K562 (cell line): ENCODE results near the gene AGAP1. TPM values are rescaled to one million over a fixed set of nuclear protein-coding genes. Genes with fewer than 3 reads are reported as not detected.

Source experiments
- ATAC-seq: fragments of 200-7000 bp; cut with Tn5 transposase; 3 replicates; pipeline ENCODE4 v1.9.1; 2020; ENCODE audit warnings: moderate library complexity
- BruUV-seq: library from RNA; stranded (reverse); fragments of 400-500 nt; replicated peaks from 2 replicates; lab custom pipeline; 2021; lab: Mats Ljungman, UMichigan
- CTCF ChIA-PET: fragments of 300-600 bp; formaldehyde crosslinking; extraction: SDS; loops from one replicate; lab custom pipeline; 2021; ENCODE audit warnings: low intra/inter-chr PET ratio; lab: Yijun Ruan, JAX
- POLR2A ChIA-PET: fragments of 300-600, 350-650 bp; sonication (Branson Sonifier 250); formaldehyde crosslinking; extraction: SDS; loops from one replicate; lab custom pipeline; 2021; ENCODE audit warnings: antibody characterized with exemption, inconsistent platforms; lab: Yijun Ruan, JAX
- DNase-seq, 4 experiments: peaks; one replicate each; pipeline versions ENCODE4 v3.0.0 to v3.0.0-alpha.2; 2011 to 2018; ENCODE audit warnings: low spot score in 3 of 4, mixed read lengths in 3 of 4; ENCODE audit errors: extremely low read depth in 1 of 4
- FAIRE-seq: peaks from 2 replicates; lab custom pipeline; 2011; peaks lifted over from hg19 to GRCh38; lab: Jason Lieb, UNC
- H2AFZ ChIP-seq: 2 replicates; pipeline ENCODE4 v1.6.0; 2011; ENCODE audit warnings: low read depth, low read length, control low read depth, inconsistent platforms
- H3K27ac ChIP-seq: fragments of 200-600 bp; 3 replicates; pipeline ENCODE4 v1.8.0; 2011; ENCODE audit warnings: low read depth, mild to moderate bottlenecking, control low read depth, inconsistent platforms, low read length, moderate library complexity, mixed read lengths; ENCODE audit errors: extremely low read depth
- H3K27me3 ChIP-seq, 2 experiments: fragments of 300-600 bp in 1 of 2; 2 replicates in 1 of 2; 3 replicates in 1 of 2; pipeline versions ENCODE4 v1.6.0 to v1.8.0; 2011; ENCODE audit warnings: inconsistent platforms in 2 of 2, low read length in 2 of 2, mild to moderate bottlenecking in 1 of 2, mixed read lengths in 1 of 2, moderate library complexity in 1 of 2; ENCODE audit not compliant: control insufficient read depth in 2 of 2, insufficient read depth in 2 of 2
- H3K36me3 ChIP-seq: fragments of 300-600 bp; 3 replicates; pipeline ENCODE4 v1.8.0; 2011; ENCODE audit warnings: mild to moderate bottlenecking, low read length, inconsistent platforms; ENCODE audit not compliant: control insufficient read depth, insufficient read depth
- H3K4me1 ChIP-seq, 2 experiments: fragments of 200-600 bp in 1 of 2; replicated peaks in 1 of 2; 2 replicates in 1 of 2; 3 replicates in 1 of 2; pipeline versions ENCODE4 v1.5.1 to v1.8.0; 2011; ENCODE audit warnings: inconsistent platforms in 2 of 2, low read length in 2 of 2, mild to moderate bottlenecking in 1 of 2, mixed read lengths in 1 of 2, moderate library complexity in 1 of 2; ENCODE audit not compliant: control insufficient read depth in 2 of 2, insufficient read depth in 2 of 2
- H3K4me2 ChIP-seq: 2 replicates; pipeline ENCODE4 v1.6.1; 2011; ENCODE audit warnings: low read length, control low read depth, inconsistent platforms, mixed read lengths; ENCODE audit not compliant: insufficient read depth
- H3K4me3 ChIP-seq: fragments of 200-600 bp; sonication (generic), shearing (Covaris generic); 2 replicates; pipeline ENCODE4 v1.5.1; 2016; ENCODE audit warnings: control low read depth, inconsistent platforms
- H3K79me2 ChIP-seq: fragments of 200-600 bp; 3 replicates; pipeline ENCODE4 v1.8.0; 2011; ENCODE audit warnings: low read length, inconsistent platforms; ENCODE audit not compliant: control insufficient read depth, insufficient read depth
- H3K9ac ChIP-seq, 2 experiments: 2 replicates each; pipeline versions ENCODE4 v1.6.0 to v1.6.1; 2011; ENCODE audit warnings: low read depth in 2 of 2, low read length in 2 of 2, control low read depth in 1 of 2, inconsistent platforms in 1 of 2, mild to moderate bottlenecking in 1 of 2, mixed read lengths in 1 of 2; ENCODE audit not compliant: insufficient read depth in 1 of 2
- H3K9me1 ChIP-seq: one replicate; pipeline ENCODE4 v1.6.0; 2011; ENCODE audit warnings: inconsistent platforms, mild to moderate bottlenecking, low read length, moderate library complexity; ENCODE audit not compliant: control insufficient read depth, insufficient read depth
- H3K9me3 ChIP-seq: replicated peaks from 2 replicates; pipeline ENCODE4 v1.5.1; 2011; ENCODE audit warnings: low read depth, low read length, inconsistent platforms; ENCODE audit not compliant: control insufficient read depth, insufficient read depth
- H4K20me1 ChIP-seq: replicated peaks from 2 replicates; pipeline ENCODE4 v1.6.1; 2011; ENCODE audit warnings: low read length, inconsistent platforms, mixed read lengths; ENCODE audit not compliant: control insufficient read depth, insufficient read depth
- ASH1L ChIP-seq: fragments of 450-650 bp; IDR thresholded peaks from 2 replicates; pipeline ENCODE4 v1.6.1; 2018; ENCODE audit warnings: borderline replicate concordance, mild to moderate bottlenecking, low read depth; ENCODE audit not compliant: partially characterized antibody
- ETV1 ChIP-seq: fragments of 450-650 bp; conservative IDR thresholded peaks from 2 replicates; pipeline ENCODE4 v1.6.1; 2016; ENCODE audit warnings: missing genetic modification characterization, control low read depth, low read depth, missing compliant biosample characterization
- HBP1 ChIP-seq: fragments of 450-650 bp; formaldehyde crosslinking; IDR thresholded peaks from 2 replicates; pipeline ENCODE4 v1.4.0; 2022; ENCODE audit warnings: missing genetic modification characterization
- MXD1 ChIP-seq: fragments of 250-450 bp; sonication (Bioruptor Pico); IDR thresholded peaks from 2 replicates; pipeline ENCODE4 v1.8.0; 2021; ENCODE audit warnings: borderline replicate concordance, mild to moderate bottlenecking, moderate library complexity; ENCODE audit not compliant: poor library complexity, severe bottlenecking
- POLR2AphosphoS2 ChIP-seq: IDR thresholded peaks from 2 replicates; pipeline ENCODE4 v1.6.1; 2012; ENCODE audit warnings: low read length, improper control_type of control experiment
- ZBTB40 ChIP-seq, 2 experiments: fragments of 450-650 bp in 1 of 2; sonication (generic) in 1 of 2; formaldehyde crosslinking in 1 of 2; IDR thresholded peaks; 2 replicates each; pipeline versions ENCODE4 v1.7.1 to v1.9.0; 2016 to 2022; ENCODE audit warnings: inconsistent platforms in 1 of 2, mild to moderate bottlenecking in 1 of 2, missing genetic modification reagents in 1 of 2
- ZNF197 ChIP-seq: fragments of 200-800 bp; sonication (Bioruptor generic); IDR thresholded peaks from 2 replicates; pipeline ENCODE4 v1.6.1; 2016; ENCODE audit warnings: low read depth, missing genetic modification characterization, missing compliant biosample characterization
- ZNF324 ChIP-seq: fragments of 250-450 bp; sonication (Bioruptor Pico); IDR thresholded peaks from 2 replicates; pipeline ENCODE4 v1.4.0; 2020; ENCODE audit warnings: mild to moderate bottlenecking
- WGBS: fragments of 100-300 bp; shearing (Covaris generic); methylation state at CpG from one replicate; pipeline ENCODE4 v1.1.6; 2016; ENCODE audit warnings: low coverage, mixed read lengths; ENCODE audit not compliant: insufficient coverage; ENCODE audit errors: missing lambda C conversion rate; 5-methylcytosine and 5-hydroxymethylcytosine counted together
- in situ Hi-C: fragments of 300-500 bp; cut with MboI; formaldehyde crosslinking; loops from 4 replicates; pipeline ENCODE4 v1.15.0; 2018; ENCODE audit warnings: inconsistent platforms, mixed read lengths
- intact Hi-C: fragments of 100-400 bp; cut with micrococcal nuclease; formaldehyde crosslinking; loops from 2 replicates; pipeline ENCODE4 v1.14.2; 2022
- polyA plus RNA-seq, 8 experiments: library from polyadenylated mRNA; depleted of rRNA in 4 of 8; stranded (reverse) in 5 of 8; unstranded in 3 of 8; fragments of >200 nt; fragmentation: Nextera tagmentation in 2 of 8; fragmentation: Illumina TruSeq in 1 of 8; extraction: Ambion mirVana in 2 of 8; extraction: Trizol in 1 of 8; gene quantifications; 2 replicates each; pipeline versions ENCODE4 v1.2.1 to v1.2.3, GENCODE V29; 2011 to 2014; ENCODE audit warnings: inconsistent platforms in 1 of 8, missing spikeins in 1 of 8
- total RNA-seq, 7 experiments: library from RNA; depleted of rRNA in 6 of 7; stranded (reverse); fragments of >200 nt in 6 of 7; fragmentation: Illumina TruSeq in 2 of 7; extraction: Trizol in 2 of 7; gene quantifications; 2 replicates each; pipeline versions ENCODE4 v1.2.1 to v1.2.3, GENCODE V29; 2011 to 2021; ENCODE audit warnings: low replicate concordance in 1 of 7

Gene AGAP1
- total and polyA plus RNA-seq, 9 of the 15 experiments (the other 6 are each of a cell fraction or from before 2014, with no cell fraction given), result 1.3 to 24.0 (median 10.6) TPM

GRCh38 chr2:235566415-235566814 lies 72.6 kb downstream of the AGAP1 start:
- Histone ChIP-seq H4K20me1 (peaks cover 14% of the 10 kb centered on the region), H3K9ac (no peak overlapping the region), H2AFZ (no peak overlapping the region), H3K9me3 (no peaks in the 10 kb centered on the region), H3K4me2 (no peak overlapping the region), H3K27ac (no peak overlapping the region), H3K9me1 (no peaks in the 10 kb centered on the region), H3K79me2 (peaks cover 74% of the 10 kb centered on the region), H3K27me3 (no peaks in the 10 kb centered on the region), H3K36me3 (no peaks in the 10 kb centered on the region; the same call in 2 of the 3 replicates), H3K4me1 (peaks cover 5 to 11% of the 10 kb centered on the region in 2 experiments; a peak in 3 of 5 replicates), H3K4me3 (no peak overlapping the region)
- ATAC-seq (no peak), DNase-seq (no peak), FAIRE-seq (no peak)
- POLR2A ChIA-PET, result no interaction called here
- intact Hi-C loops (no loop called here), in situ Hi-C loops (no loop called here)
- CTCF ChIA-PET, result no interaction called here
- TF ChIP-seq ZBTB40 (IDR thresholded peaks at IDR 0.05), result no peak
- TF ChIP-seq ZBTB40 (CRISPR knock-in tag; IDR thresholded peaks at IDR 0.05), result no peak
- TF ChIP-seq MXD1, result no peak
- TF ChIP-seq ETV1, result no peak
- TF ChIP-seq ASH1L, result no peak
- TF ChIP-seq HBP1 (CRISPR knock-in tag), result no peak
- TF ChIP-seq ZNF197, result no peak
- no peak for TF ChIP-seq POLR2AphosphoS2
- TF ChIP-seq ZNF324 (CRISPR knock-in tag), result no peak
- BruUV-seq, result no TSS peak
- WGBS, result 92% methylated on average over 11 of the region's 11 CpGs
